ENCODE results near the gene HEPH. TPM values are rescaled to one million over a fixed set of nuclear protein-coding genes. Genes with fewer than 3 reads are reported as not detected.

HEPH gene
- total RNA-seq, 2 donors from 2014 or later, result 76.2 to 88.1 TPM

- whole genome bisulfite sequencing, 2 experiments (ENCODE audit: insufficient coverage in 1 of 2, insufficient read length in 1 of 2), result 82% methylated on average over 2 of the region's 2 CpGs; no CpG with 5 or more reads in 1 of the 2 experiments
Measured at GRCh38 chrX:66144258-66144657, 19.8 kb upstream of the HEPH start.

DNA sequence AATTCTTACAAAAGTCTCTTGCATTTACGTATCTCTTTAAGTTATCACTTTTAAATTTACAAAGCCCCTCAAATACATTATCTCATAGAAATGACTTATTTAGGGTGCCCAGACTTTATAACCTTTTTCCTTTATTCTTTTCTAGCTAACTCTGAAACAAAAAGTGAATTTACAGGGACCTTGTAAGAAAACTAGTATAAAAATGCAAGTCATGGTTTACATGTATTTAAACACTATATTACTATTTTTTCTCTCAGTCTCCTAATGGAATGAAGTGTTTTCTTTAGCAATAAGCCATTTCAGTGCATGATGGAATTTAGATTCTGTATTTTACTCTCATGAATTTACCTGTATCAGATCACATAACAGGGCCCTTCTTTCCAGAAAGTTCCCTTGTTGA, 14.5 kb upstream of the HEPH start:
- no peaks in the 10 kb centered on the region for H3K36me3 ChIP-seq (ENCODE audit: control insufficient read depth, insufficient read depth, low read length)
- Mint-ChIP-seq H3K4me1 (no peaks in the 10 kb centered on the region), H3K4me3 (no peak overlapping the region), H3K9me3 (peaks cover 44% of the 10 kb centered on the region), H3K27me3 (ENCODE audit: insufficient read depth) (no peaks in the 10 kb centered on the region), H3K27ac (no peak overlapping the region), H3K36me3 (ENCODE audit: low read depth) (no peaks in the 10 kb centered on the region)
- no peaks in the 10 kb centered on the region for H3K4me1 ChIP-seq (ENCODE audit: control insufficient read depth, insufficient read depth, low read length)
- TF ChIP-seq, protein P1, sequence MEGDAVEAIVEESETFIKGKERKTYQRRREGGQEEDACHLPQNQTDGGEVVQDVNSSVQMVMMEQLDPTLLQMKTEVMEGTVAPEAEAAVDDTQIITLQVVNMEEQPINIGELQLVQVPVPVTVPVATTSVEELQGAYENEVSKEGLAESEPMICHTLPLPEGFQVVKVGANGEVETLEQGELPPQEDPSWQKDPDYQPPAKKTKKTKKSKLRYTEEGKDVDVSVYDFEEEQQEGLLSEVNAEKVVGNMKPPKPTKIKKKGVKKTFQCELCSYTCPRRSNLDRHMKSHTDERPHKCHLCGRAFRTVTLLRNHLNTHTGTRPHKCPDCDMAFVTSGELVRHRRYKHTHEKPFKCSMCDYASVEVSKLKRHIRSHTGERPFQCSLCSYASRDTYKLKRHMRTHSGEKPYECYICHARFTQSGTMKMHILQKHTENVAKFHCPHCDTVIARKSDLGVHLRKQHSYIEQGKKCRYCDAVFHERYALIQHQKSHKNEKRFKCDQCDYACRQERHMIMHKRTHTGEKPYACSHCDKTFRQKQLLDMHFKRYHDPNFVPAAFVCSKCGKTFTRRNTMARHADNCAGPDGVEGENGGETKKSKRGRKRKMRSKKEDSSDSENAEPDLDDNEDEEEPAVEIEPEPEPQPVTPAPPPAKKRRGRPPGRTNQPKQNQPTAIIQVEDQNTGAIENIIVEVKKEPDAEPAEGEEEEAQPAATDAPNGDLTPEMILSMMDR (conservative IDR thresholded peaks at IDR 0.05), result no peak
- no peak for DNase-seq
- no CpG with 5 or more reads among the region's 1 CpG for WGBS, 2 experiments (ENCODE audit: insufficient coverage in 1 of 2, insufficient read length in 1 of 2)
- H3K9ac ChIP-seq (ENCODE audit: extremely low read depth, low read length, poor library complexity, severe bottlenecking), result no peak overlapping the region
- H3K4me3 ChIP-seq (ENCODE audit: low read length), result no peak overlapping the region
- H3K27me3 ChIP-seq (ENCODE audit: control insufficient read depth, insufficient read depth, low read length, poor library complexity, severe bottlenecking), result no peaks in the 10 kb centered on the region
- no peak overlapping the region for H3K27ac ChIP-seq (ENCODE audit: low read depth, low read length)
- H3K9me3 ChIP-seq (ENCODE audit: control insufficient read depth, low read length), result no peaks in the 10 kb centered on the region

More at GRCh38 chrX:66144258-66144657, 19.8 kb upstream of the HEPH start:
- Histone ChIP-seq H3K36me3 (ENCODE audit: control insufficient read depth, insufficient read depth, low read length) (no peaks in the 10 kb centered on the region), H3K9me3 (ENCODE audit: control insufficient read depth, low read length) (no peaks in the 10 kb centered on the region), H3K9ac (ENCODE audit: extremely low read depth, low read length, poor library complexity, severe bottlenecking) (no peak overlapping the region), H3K4me3 (ENCODE audit: low read length) (no peak overlapping the region), H3K27ac (ENCODE audit: low read depth, low read length) (no peak overlapping the region), H3K27me3 (ENCODE audit: control insufficient read depth, insufficient read depth, low read length, poor library complexity, severe bottlenecking) (no peaks in the 10 kb centered on the region), H3K4me1 (ENCODE audit: control insufficient read depth, insufficient read depth, low read length) (no peaks in the 10 kb centered on the region)
- Mint-ChIP-seq H3K36me3 (ENCODE audit: low read depth) (no peaks in the 10 kb centered on the region), H3K9me3 (peaks cover 47% of the 10 kb centered on the region), H3K4me1 (no peaks in the 10 kb centered on the region), H3K27me3 (ENCODE audit: insufficient read depth) (peaks cover 2% of the 10 kb centered on the region), H3K4me3 (no peak overlapping the region), H3K27ac (no peak overlapping the region)
- TF ChIP-seq, protein P1 (conservative IDR thresholded peaks at IDR 0.05), result no peak
- DNase-seq, result no peak

- Mint-ChIP-seq H3K4me3 (no peak overlapping the region), H3K9me3 (peaks cover 41% of the 10 kb centered on the region), H3K27ac (no peak overlapping the region), H3K36me3 (ENCODE audit: low read depth) (no peaks in the 10 kb centered on the region), H3K4me1 (no peaks in the 10 kb centered on the region), H3K27me3 (ENCODE audit: insufficient read depth) (no peaks in the 10 kb centered on the region)
- no peak for DNase-seq
- no peak overlapping the region for H3K9ac ChIP-seq (ENCODE audit: extremely low read depth, low read length, poor library complexity, severe bottlenecking)
- no peaks in the 10 kb centered on the region for H3K36me3 ChIP-seq (ENCODE audit: control insufficient read depth, insufficient read depth, low read length)
- H3K4me3 ChIP-seq (ENCODE audit: low read length), result no peak overlapping the region
- H3K9me3 ChIP-seq (ENCODE audit: control insufficient read depth, low read length), result no peaks in the 10 kb centered on the region
- no peak overlapping the region for H3K27ac ChIP-seq (ENCODE audit: low read depth, low read length)
- TF ChIP-seq, protein P1 (conservative IDR thresholded peaks at IDR 0.05), result no peak
- no peaks in the 10 kb centered on the region for H3K27me3 ChIP-seq (ENCODE audit: control insufficient read depth, insufficient read depth, low read length, poor library complexity, severe bottlenecking)
- H3K4me1 ChIP-seq (ENCODE audit: control insufficient read depth, insufficient read depth, low read length), result no peaks in the 10 kb centered on the region
Measured at GRCh38 chrX:66150163-66150562, 13.9 kb upstream of the HEPH start.

Data from endodermal cell (in vitro differentiated cells).